ENCODE measurements around the gene ORMDL3.

Gene ORMDL3

GRCh38 chr17:39970157-39970692 is 42.8 kb upstream of the ORMDL3 start:
- no peak overlapping the region for H3K4me3 ChIP-seq (replicated peaks in 1 of 2; ENCODE audit: low read depth in 2 of 2, low read length in 2 of 2)
- DNase-seq (ENCODE audit: low read depth in 2 of 2): no peak
- TF ChIP-seq CTCF (IDR thresholded peaks at IDR 0.05; ENCODE audit: low read depth, low read length): no peak

- H3K4me3 ChIP-seq (replicated peaks in 1 of 2; ENCODE audit: low read depth in 2 of 2, low read length in 2 of 2): no peak overlapping the region
- DNase-seq (ENCODE audit: low read depth in 2 of 2): no peak
- no peak for TF ChIP-seq CTCF (IDR thresholded peaks at IDR 0.05; ENCODE audit: low read depth, low read length)
Measured at GRCh38 chr17:39969375-39969774, 42.0 kb upstream of the ORMDL3 start.

- no peak overlapping the region for H3K4me3 ChIP-seq (replicated peaks in 1 of 2; ENCODE audit: low read depth in 2 of 2, low read length in 2 of 2)
- no peak for TF ChIP-seq CTCF (IDR thresholded peaks at IDR 0.05; ENCODE audit: low read depth, low read length)
- DNase-seq (ENCODE audit: low read depth in 2 of 2): no peak
Measured at GRCh38 chr17:39968761-39969160, 41.4 kb upstream of the ORMDL3 start.

- DNase-seq (ENCODE audit: low read depth in 2 of 2): no peak
- no peak for TF ChIP-seq CTCF (IDR thresholded peaks at IDR 0.05; ENCODE audit: low read depth, low read length)
- no peak overlapping the region for H3K4me3 ChIP-seq (replicated peaks in 1 of 2; ENCODE audit: low read depth in 2 of 2, low read length in 2 of 2)
Measured at GRCh38 chr17:39966771-39967170, 39.4 kb upstream of the ORMDL3 start.

- no peak for DNase-seq (ENCODE audit: low read depth in 2 of 2)
- TF ChIP-seq CTCF (IDR thresholded peaks at IDR 0.05; ENCODE audit: low read depth, low read length): no peak
- no peak overlapping the region for H3K4me3 ChIP-seq (replicated peaks in 1 of 2; ENCODE audit: low read depth in 2 of 2, low read length in 2 of 2)
Measured at GRCh38 chr17:39965017-39965699, 37.8 kb upstream of the ORMDL3 start.

- H3K4me3 ChIP-seq (replicated peaks in 1 of 2; ENCODE audit: low read depth in 2 of 2, low read length in 2 of 2): no peak overlapping the region
- DNase-seq (ENCODE audit: low read depth in 2 of 2): no peak
- no peak for TF ChIP-seq CTCF (IDR thresholded peaks at IDR 0.05; ENCODE audit: low read depth, low read length)
Measured at GRCh38 chr17:39963829-39964228, 36.4 kb upstream of the ORMDL3 start.
